ENCODE results near the gene PSRC1. TPM values are rescaled to one million over a fixed set of nuclear protein-coding genes. Genes with fewer than 3 reads are reported as not detected.
A peak's percentile ranks its signal among the peaks of the same experiment; 100 is the strongest.
"Not testable (repeated sequence)": the region's sequence is repeated elsewhere in the genome, so short reads cannot be mapped to it uniquely, and the experiment has no call there.

PSRC1 gene
- total RNA-seq, 1 donor from 2014 or later: 6.9 TPM

GRCh38 chr1:109298666-109299557 lies 16.0 kb upstream of the PSRC1 start:
- DNase-seq (ENCODE audit: extremely low read depth, low read depth, low spot score): no peak

- no peak for DNase-seq (ENCODE audit: extremely low read depth, low read depth, low spot score)
These were observed 13.8 kb upstream of the PSRC1 start for GRCh38 chr1:109296782-109297181.

- DNase-seq (ENCODE audit: extremely low read depth, low read depth, low spot score): no peak
These were observed 12.9 kb upstream of the PSRC1 start for GRCh38 chr1:109295712-109296415.

GRCh38 chr1:109294481-109294880 lies 11.5 kb upstream of the PSRC1 start:
- no peak for DNase-seq (ENCODE audit: extremely low read depth, low read depth, low spot score)

- no peak for DNase-seq (ENCODE audit: extremely low read depth, low read depth, low spot score)
These were observed 10.1 kb upstream of the PSRC1 start for GRCh38 chr1:109293026-109293425.

GRCh38 chr1:109292364-109292763 lies 9.4 kb upstream of the PSRC1 start:
- no peak for DNase-seq (ENCODE audit: extremely low read depth, low read depth, low spot score)

GRCh38 chr1:109290998-109291397 lies 8.1 kb upstream of the PSRC1 start:
- DNase-seq (ENCODE audit: extremely low read depth, low read depth, low spot score): no peak

- DNase-seq (ENCODE audit: extremely low read depth, low read depth, low spot score): no peak
These were observed 7.2 kb upstream of the PSRC1 start for GRCh38 chr1:109290137-109290536.

GRCh38 chr1:109286762-109287161 lies 3.8 kb upstream of the PSRC1 start:
- not testable (repeated sequence) for DNase-seq (ENCODE audit: extremely low read depth, low read depth, low spot score)

GRCh38 chr1:109283748-109284600 lies 1.0 kb upstream of the PSRC1 start:
- no peak for DNase-seq (ENCODE audit: extremely low read depth, low read depth, low spot score)

- DNase-seq (ENCODE audit: extremely low read depth, low read depth, low spot score): no peak
These were observed 421 bp downstream of the PSRC1 start for GRCh38 chr1:109282497-109282951.

GRCh38 chr1:109281680-109282496 lies 1.1 kb downstream of the PSRC1 start:
- DNase-seq (ENCODE audit: extremely low read depth, low read depth, low spot score): no peak

- no peak for DNase-seq (ENCODE audit: extremely low read depth, low read depth, low spot score)
These were observed 2.1 kb downstream of the PSRC1 start for GRCh38 chr1:109280862-109281261.

- DNase-seq (ENCODE audit: extremely low read depth, low read depth, low spot score): no peak
These were observed 3.2 kb downstream of the PSRC1 start for GRCh38 chr1:109279615-109280278.

GRCh38 chr1:109277434-109278204 lies 5.3 kb downstream of the PSRC1 start:
- peak; percentile 36 for DNase-seq (ENCODE audit: extremely low read depth, low read depth, low spot score)

GRCh38 chr1:109275706-109276345 lies 7.1 kb downstream of the PSRC1 start:
- DNase-seq (ENCODE audit: extremely low read depth, low read depth, low spot score): no peak

- DNase-seq (ENCODE audit: extremely low read depth, low read depth, low spot score): no peak
These were observed 8.1 kb downstream of the PSRC1 start for GRCh38 chr1:109274533-109275476.
